ENCODE data around the gene CLEC4F.

Gene CLEC4F

DNA sequence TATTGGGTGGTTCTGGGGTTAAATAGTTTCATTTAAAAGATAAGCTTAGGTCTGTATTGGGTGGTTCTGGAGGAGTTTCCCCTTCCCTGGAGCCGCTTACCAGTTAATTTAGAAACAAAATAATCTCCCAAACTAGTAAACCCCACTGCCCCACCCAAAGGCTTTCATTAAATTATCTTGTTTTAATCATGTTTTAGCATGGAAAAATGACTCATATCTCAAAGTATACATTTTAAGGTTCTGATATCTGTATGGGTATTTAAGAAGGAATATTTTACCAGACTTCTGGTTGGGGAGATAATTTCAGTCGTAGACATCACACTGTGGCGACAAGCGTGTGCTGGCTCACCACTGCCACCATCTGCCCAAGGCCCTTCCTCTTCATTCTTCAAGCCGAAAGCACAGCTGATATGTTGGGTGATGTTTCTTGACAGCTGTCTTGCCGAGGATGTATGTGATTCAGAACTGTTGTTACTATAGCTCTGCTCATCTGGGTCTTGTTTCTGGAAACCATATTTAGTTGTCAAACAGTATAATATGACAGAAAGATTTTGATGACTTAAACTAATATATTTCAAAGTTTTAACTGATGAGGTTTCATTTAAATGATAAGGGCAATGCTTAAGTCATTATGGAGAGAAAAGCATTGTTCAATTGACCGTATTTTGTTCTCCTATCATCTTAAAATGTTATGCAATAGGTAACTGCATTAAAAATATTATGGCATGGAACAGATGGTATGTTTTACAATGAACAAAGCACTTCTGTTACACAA lies 35.1 kb downstream of the CLEC4F start:
- DNase-seq (ENCODE audit: low spot score), result peak; percentile 22

GRCh38 chr2:70784320-70784719 lies 36.1 kb downstream of the CLEC4F start:
- DNase-seq (ENCODE audit: low spot score), result no peak

GRCh38 chr2:70779911-70780545 lies 40.4 kb downstream of the CLEC4F start:
- DNase-seq (ENCODE audit: low spot score), result no peak

- no peak for DNase-seq (ENCODE audit: low spot score)
Measured at GRCh38 chr2:70779491-70779890, 40.9 kb downstream of the CLEC4F start.

DNA sequence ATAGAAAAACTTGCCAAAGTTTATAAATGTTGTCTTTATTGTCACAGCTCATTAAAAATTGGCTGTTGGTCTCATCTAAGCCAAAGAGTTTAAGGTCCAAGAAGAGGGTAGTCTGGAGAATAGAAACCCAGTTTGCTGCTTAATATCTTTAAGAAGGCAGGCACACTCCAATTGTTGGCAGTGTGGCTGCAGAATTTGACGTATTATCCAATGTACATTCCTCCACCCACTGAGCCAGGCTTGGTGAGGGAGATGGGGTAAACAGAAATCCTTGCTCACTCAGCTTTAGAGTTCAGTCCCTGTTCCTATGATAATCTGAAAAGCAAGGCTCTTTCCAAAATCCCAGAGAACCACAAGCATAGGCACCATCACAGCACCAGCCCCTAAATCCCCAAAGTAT lies 41.7 kb downstream of the CLEC4F start:
- no peak for DNase-seq (ENCODE audit: low spot score)

- DNase-seq (ENCODE audit: low spot score), result no peak
Measured at GRCh38 chr2:70777450-70777849, 42.9 kb downstream of the CLEC4F start.

- no peak for DNase-seq (ENCODE audit: low spot score)
Measured at GRCh38 chr2:70776266-70776665, 44.1 kb downstream of the CLEC4F start.

DNA sequence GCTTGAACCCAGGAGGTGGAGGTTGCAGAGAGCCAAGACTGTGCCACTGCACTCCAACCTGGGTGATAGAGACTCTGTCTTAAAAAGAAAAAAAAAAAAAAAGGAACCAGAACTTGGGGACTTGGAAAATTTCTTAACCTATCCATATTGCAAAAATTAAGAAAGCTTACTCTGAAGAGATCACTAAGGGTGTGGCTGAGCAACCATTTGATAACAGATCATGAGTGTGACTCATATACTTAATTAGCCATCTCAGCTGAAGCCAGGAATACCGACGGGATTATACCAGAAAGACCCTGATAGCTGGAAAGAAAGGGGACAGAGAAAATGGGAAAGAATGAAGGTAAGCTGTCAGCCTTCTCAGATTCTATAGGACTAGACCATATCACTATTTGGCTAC lies 45.3 kb downstream of the CLEC4F start:
- DNase-seq (ENCODE audit: low spot score), result no peak

- DNase-seq (ENCODE audit: low spot score), result no peak
Measured at GRCh38 chr2:70772486-70773155, 47.8 kb downstream of the CLEC4F start.

GRCh38 chr2:70771446-70771845 lies 49.0 kb downstream of the CLEC4F start:
- DNase-seq (ENCODE audit: low spot score), result no peak

DNA sequence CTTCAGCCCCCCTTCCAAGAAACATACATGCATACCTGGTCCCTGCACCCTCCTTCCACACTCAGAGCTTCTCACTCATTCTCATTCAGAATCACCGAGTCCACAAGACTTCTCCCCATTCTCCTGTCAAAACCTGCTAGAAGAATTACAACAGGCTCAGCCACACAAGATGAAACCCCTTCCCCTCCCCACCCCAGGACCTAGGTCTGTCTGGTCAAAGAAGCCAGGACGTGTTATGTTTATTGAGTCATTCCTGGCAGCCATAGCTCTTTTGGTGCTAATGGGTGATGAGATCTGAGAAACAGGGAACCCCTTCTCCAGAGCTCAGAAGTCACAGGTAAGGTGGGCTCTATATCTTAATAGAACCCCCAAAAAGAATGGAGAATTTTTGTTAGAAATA lies 50.9 kb downstream of the CLEC4F start:
- no peak for DNase-seq (ENCODE audit: low spot score)

GRCh38 chr2:70768590-70769085 lies 51.8 kb downstream of the CLEC4F start:
- no peak for DNase-seq (ENCODE audit: low spot score)

GRCh38 chr2:70767699-70768589 lies 52.5 kb downstream of the CLEC4F start, which contains the start of gene ADD2:
Gene ADD2, minus strand, starts transcription at chr2:70768200. Its CDS starts 61,792 bp downstream, at chr2:70706408.
- no peak for DNase-seq (ENCODE audit: low spot score)

DNA sequence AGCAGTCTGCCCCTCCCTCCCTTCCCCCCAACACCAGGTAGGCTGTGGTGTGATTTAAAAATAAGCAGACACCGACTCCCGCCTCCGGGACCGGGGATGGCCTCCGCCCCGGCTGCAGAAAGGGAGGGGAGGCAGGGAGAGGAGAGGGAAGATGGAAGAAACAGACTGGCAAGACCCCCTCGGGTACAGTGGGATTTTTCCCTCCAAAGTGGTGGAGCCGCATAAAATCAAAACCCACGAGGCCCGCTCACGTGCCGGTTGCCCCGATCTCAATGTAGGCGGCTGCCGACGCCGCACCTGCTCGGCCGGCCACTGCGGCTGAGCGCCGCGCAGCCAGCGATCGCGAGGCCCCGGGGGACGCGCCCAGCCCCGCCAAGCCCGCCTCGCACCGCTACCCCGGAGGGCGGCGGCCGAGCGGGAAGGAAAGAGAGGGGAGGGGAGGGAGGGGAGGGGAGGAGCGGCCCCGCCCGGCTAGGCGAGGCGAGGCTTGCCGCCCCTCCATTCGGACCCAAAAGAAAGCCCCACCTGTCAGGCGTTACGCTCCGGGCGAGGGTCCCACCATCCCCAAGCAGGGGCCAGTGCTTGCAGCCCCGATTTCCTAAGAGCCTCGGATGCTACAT lies 53.2 kb downstream of the CLEC4F start:
- no peak for DNase-seq (ENCODE audit: low spot score)

GRCh38 chr2:70766357-70767078 lies 53.9 kb downstream of the CLEC4F start:
- DNase-seq (ENCODE audit: low spot score), result no peak

DNA sequence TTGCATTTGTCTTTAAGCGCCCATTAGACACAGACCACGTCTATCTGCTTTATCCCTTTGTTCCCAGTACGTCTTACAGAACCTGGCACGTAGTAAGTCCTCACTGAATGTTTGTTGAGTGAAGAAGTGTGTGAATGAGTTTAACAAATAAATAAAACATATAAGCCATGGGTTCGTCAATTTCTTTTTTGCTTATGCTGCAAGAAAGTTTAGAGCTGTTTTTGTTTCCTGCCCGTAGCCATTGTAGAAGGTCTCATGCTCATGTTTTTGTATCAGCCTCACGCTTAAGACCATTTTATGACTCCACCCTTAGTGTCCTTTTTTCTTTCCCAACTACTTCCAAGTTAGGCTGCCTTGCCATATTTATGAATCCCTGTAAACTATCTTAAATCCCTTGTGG lies 54.9 kb downstream of the CLEC4F start:
- no peak for DNase-seq (ENCODE audit: low spot score)

DNA sequence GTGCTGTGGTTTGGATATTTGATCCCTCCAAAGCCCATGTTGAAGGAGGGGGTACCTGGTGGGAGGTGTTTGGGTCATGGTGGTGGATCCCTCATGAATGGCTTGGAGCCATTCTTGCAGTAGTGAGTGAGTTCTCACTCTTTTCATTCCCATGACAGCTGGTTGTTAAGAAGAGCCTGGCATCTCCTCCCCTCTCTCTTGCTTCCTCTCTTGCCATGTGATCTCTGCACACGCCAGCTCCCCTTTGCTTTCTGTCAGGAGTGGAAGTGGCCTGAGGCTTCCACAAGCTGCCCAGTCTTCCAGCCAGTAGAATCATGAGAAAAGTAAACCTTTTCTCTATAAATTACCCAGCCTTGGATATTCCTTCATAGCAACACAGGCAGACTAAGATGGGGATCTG lies 61.0 kb downstream of the CLEC4F start:
- no peak for DNase-seq (ENCODE audit: low spot score)
